ENCODE data around the gene NDUFS5. TPM values are rescaled to one million over a fixed set of nuclear protein-coding genes. Genes with fewer than 3 reads are reported as not detected.
"Not testable (repeated sequence)": the region's sequence is repeated elsewhere in the genome, so short reads cannot be mapped to it uniquely, and the experiment has no call there.

Gene NDUFS5
- total and polyA plus RNA-seq, 2 donors, result 368 to 552 TPM

DNA sequence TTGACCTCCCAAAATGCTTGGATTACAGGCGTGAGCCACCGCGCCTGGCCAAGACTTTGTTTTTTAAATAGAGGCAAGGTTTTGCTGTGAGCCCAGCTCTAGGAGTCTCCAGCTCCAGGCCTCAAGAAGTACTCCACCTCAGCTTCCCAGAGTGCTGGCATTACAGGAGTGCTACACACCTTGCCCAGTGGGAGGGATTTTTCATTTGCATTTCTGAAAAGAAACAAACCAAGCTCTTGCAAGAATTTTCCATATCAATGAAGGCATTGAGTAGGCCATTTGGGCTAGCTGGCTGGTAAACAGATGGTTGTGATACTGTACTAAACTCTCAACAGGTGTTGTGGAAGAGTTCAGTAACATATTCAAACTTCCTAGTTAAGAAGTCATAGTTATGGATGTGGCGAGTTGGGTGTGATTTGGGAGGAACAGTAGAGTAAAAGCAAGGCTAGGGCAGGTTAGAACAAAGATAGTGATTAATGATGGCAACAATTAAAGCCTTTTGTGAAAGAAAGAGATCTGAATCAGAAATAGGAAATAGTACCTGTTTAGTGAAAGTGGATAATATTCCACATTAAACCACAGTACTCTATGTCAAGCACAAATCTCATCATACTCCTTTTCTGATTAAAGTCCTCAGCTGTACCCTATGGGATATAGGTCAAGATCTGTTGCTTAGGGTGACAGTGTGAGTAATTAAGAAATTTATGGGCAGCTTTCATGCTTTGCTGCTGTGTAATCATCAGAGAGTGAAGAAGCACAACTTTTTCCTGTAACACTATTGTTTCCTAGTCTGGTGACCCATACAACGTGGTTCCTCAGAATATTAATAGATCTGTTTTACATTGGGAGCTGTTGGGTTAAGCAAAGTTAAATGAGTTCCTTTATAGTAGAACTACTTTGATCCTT, 24.4 kb upstream of the NDUFS5 start:
- no peak overlapping the region for H3K27ac ChIP-seq (ENCODE audit: low read depth)
- peaks cover 21% of the 10 kb centered on the region for H3K36me3 ChIP-seq (ENCODE audit: insufficient read depth)
- H3K4me1 ChIP-seq (ENCODE audit: insufficient read depth), result peaks cover 1% of the 10 kb centered on the region
- no peak for DNase-seq (ENCODE audit: extremely low spot score)
- H3K4me3 ChIP-seq (ENCODE audit: low read depth, low read length), result no peak overlapping the region
- WGBS, result 80% methylated on average over 5 of the region's 5 CpGs

DNA sequence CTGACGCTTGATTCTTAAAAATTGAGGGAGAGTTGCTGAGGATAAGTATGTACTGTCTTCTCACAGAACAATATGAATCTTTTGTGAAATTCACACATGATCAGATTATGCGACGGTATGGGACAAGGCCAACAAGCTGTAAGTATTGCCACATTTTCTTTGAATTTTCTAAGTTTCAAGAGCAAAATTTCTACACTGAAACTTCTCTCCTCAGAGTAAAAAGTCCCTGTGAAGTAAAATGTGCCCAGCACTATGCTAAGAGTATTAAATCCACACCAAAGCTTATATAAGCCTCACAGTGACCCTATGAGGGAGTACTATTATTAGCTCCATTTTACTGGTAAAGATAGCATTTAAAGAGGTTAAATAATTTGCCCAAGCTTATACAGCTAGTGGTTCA, 22.9 kb upstream of the NDUFS5 start:
- WGBS, result 83% methylated on average over 3 of the region's 3 CpGs
- H3K4me3 ChIP-seq (ENCODE audit: low read depth, low read length), result no peak overlapping the region
- DNase-seq (ENCODE audit: extremely low spot score), result no peak
- peaks cover 1% of the 10 kb centered on the region for H3K4me1 ChIP-seq (ENCODE audit: insufficient read depth)
- peaks cover 23% of the 10 kb centered on the region for H3K36me3 ChIP-seq (ENCODE audit: insufficient read depth)
- no peak overlapping the region for H3K27ac ChIP-seq (ENCODE audit: low read depth)

DNA sequence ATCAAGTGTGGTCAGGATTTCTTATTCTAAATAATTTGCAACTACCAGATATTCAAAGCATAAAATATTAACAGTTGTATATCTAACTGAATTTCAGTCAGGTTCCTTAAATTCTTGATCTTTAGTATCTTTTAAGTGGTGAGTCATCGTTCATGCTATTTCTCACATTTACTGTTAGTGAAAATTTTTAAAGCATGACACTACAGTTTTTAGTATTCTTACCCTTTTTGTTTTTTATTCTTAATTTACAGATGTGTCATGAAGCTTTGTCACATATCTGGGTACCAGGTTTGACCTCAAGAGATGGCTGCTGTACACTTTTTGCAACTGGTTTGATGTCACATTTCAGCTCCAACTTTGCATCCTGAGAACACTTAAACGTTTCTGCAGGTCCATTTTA, 22.4 kb upstream of the NDUFS5 start:
- no peak overlapping the region for H3K27ac ChIP-seq (ENCODE audit: low read depth)
- WGBS, result 69% methylated on average over 2 of the region's 2 CpGs
- no peak for DNase-seq (ENCODE audit: extremely low spot score)
- H3K4me1 ChIP-seq (ENCODE audit: insufficient read depth), result peaks cover 1% of the 10 kb centered on the region
- H3K36me3 ChIP-seq (ENCODE audit: insufficient read depth), result peaks cover 23% of the 10 kb centered on the region
- no peak overlapping the region for H3K4me3 ChIP-seq (ENCODE audit: low read depth, low read length)

DNA sequence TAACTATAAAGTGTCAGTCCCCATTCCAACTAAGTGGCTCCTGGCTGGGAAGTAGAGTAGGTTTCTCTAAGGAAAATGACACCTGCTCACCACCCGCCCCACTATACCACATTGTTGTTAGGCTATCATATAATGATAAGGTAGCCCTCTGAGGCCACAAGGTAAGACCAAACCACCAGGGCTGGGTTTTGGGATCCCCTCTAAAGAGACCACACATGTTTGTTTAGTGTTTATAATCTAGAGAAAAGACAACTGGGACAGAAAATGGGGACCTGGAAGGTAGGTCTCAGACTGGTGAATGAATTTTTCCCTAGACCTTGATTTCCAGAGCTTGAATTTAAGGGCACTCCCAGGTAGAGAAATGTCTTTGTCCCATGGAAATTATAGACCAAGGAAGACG, 19.9 kb upstream of the NDUFS5 start:
- WGBS, result 75% methylated on average over 2 of the region's 2 CpGs
- Histone ChIP-seq H3K36me3 (ENCODE audit: insufficient read depth) (peaks cover 23% of the 10 kb centered on the region), H3K4me3 (ENCODE audit: low read depth, low read length) (no peak overlapping the region), H3K4me1 (ENCODE audit: insufficient read depth) (no peaks in the 10 kb centered on the region), H3K27ac (ENCODE audit: low read depth) (no peak overlapping the region)
- no peak for DNase-seq (ENCODE audit: extremely low spot score)

DNA sequence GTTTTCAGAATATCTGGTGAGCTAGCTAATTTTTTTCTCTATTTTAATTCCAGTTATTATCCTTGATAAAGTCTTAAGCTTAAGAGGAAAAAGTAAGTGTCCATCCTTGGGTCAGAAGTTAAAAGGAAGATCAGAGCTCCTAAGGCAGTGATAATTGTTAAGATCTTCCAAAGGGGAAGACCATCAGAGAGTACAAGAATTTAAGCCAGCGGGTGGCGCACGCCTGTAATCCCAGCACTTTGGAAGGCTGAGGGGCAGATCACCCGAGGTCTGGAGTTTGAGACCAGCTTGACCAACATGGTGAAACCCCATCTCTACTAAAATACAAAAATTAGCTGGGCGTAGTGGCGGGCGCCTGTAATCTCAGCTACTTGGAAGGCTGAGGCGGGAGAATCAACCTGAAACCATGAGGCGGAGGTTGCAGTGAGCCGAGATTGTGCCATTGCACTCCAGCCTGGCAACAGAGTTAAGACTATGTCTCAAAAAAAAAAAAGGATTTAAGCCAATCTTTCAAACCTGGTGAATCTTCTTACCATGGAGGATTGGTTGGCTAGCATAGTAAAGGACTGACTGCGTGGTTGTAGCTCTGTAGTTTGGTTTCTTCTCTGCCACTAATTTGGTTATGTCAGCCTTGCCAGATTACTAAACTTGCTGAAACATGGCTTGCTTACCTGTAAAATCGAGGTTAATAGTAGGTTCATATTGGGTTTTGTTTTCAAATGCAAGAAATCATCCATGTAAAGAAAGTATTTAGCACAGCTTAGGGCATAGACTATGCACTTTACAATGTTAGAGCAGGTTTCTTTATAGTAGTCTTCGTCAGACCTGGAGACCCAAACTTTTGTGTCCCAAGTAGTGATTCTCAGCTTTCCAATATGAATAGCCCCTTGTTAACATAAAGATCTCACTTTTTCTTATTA, 19.2 kb upstream of the NDUFS5 start:
- Histone ChIP-seq H3K4me1 (ENCODE audit: insufficient read depth) (no peaks in the 10 kb centered on the region), H3K27ac (ENCODE audit: low read depth) (no peak overlapping the region), H3K36me3 (ENCODE audit: insufficient read depth) (peaks cover 22% of the 10 kb centered on the region), H3K4me3 (ENCODE audit: low read depth, low read length) (no peak overlapping the region)
- DNase-seq (ENCODE audit: extremely low spot score), result no peak
- 93% methylated on average over 13 of the region's 13 CpGs for WGBS

DNA sequence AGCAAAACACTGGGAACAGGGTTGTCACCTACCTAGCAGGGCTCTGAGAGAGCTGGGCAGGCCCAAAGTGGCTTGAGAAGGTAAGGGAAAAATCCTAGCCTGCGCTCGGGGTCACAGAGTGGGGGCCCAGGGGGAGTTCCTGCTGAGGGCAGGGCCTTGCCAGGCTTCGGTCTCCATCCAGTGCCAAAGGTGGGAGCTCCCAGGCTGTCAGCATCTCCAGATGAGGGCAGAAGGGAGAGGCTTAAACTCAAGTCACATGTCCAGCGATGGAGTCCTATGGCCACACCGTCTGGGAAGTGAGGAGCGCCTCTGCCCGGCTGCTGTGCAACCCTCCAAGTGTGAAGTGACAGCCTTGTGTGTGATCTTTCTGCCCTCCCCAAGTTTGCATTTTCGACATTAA, 11.2 kb upstream of the NDUFS5 start:
- not testable (repeated sequence) for H3K36me3 ChIP-seq (ENCODE audit: insufficient read depth); H3K4me3 ChIP-seq (ENCODE audit: low read depth, low read length); H3K4me1 ChIP-seq (ENCODE audit: insufficient read depth); H3K27ac ChIP-seq (ENCODE audit: low read depth); DNase-seq (ENCODE audit: extremely low spot score)
- 84% methylated on average over 8 of the region's 8 CpGs for WGBS

DNA sequence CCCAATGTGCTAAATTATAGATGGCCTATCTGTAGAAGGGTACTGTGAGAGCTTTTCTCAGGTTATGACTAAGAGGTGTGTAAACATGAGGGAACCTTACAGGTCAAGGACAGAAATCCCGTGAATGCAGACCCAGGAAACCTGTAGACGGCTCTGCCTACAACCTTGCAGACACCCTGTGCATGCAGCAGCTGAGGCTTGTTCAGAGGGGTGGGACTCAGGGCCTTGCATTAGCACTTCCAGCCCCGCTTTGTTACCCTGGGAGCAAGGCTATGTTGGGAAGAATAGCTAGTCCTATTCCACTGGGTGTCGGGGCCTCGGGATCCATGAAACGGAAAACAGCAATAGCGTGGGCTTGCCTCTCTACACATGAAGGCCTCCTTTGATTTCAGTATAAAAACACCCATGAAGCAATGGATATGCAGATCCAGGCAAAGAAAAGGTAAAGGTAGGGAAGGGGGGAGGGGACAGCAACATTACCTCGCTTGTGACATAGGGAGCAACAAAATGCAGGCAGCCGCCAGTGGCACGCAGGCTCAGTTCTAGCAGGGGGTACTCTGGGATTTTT, 9.5 kb upstream of the NDUFS5 start:
- WGBS, result 57% methylated on average over 10 of the region's 10 CpGs
- Histone ChIP-seq H3K4me1 (ENCODE audit: insufficient read depth) (no peaks in the 10 kb centered on the region), H3K4me3 (ENCODE audit: low read depth, low read length) (no peak overlapping the region), H3K27ac (ENCODE audit: low read depth) (no peak overlapping the region), H3K36me3 (ENCODE audit: insufficient read depth) (no peaks in the 10 kb centered on the region)
- DNase-seq (ENCODE audit: extremely low spot score), result no peak

DNA sequence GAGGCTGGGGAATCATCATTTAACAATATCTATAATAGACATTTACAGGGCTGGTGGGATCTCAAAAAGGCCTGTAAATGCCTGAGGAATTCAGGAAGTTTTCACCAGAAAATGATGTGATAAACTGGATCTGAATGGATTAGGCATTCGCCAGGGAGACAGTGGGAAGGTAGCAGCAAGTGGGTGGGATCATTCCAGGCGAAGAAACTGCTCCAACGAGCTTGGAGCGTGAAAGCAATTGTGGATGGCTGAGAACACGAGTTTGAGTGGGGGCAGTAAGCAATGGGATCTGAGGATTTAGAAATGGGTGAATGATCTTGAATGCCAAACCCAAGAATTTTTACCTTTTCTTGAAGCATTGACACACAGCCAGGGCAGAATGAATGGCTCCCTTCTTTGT, 8.9 kb upstream of the NDUFS5 start:
- WGBS, result 55% methylated on average over 5 of the region's 5 CpGs
- Histone ChIP-seq H3K27ac (ENCODE audit: low read depth) (no peak overlapping the region), H3K36me3 (ENCODE audit: insufficient read depth) (no peaks in the 10 kb centered on the region), H3K4me3 (ENCODE audit: low read depth, low read length) (no peak overlapping the region), H3K4me1 (ENCODE audit: insufficient read depth) (no peaks in the 10 kb centered on the region)
- no peak for DNase-seq (ENCODE audit: extremely low spot score)

DNA sequence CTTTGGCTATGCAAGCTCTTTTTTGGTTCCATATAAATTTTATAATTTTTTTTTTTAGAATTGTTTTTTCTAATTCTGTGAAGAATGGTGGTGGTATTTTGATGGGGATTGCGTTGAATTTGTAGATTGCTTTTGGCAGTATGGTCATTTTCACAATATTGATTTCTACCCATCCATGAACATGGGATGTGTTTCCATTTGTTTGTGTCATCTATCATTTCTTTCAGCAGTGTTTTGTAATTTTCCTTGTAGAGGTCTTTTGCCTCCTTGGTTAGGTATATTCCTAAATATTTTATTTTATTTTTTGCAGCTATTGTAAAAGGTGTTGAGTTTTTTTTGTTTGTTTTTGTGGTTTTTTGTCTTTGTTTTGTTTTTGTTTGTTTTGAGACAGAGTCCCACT, 5.7 kb upstream of the NDUFS5 start:
- not testable (repeated sequence) for H3K4me1 ChIP-seq (ENCODE audit: insufficient read depth); DNase-seq (ENCODE audit: extremely low spot score); H3K27ac ChIP-seq (ENCODE audit: low read depth); H3K4me3 ChIP-seq (ENCODE audit: low read depth, low read length); H3K36me3 ChIP-seq (ENCODE audit: insufficient read depth)
- 58% methylated on average over 1 of the region's 1 CpG for WGBS

DNA sequence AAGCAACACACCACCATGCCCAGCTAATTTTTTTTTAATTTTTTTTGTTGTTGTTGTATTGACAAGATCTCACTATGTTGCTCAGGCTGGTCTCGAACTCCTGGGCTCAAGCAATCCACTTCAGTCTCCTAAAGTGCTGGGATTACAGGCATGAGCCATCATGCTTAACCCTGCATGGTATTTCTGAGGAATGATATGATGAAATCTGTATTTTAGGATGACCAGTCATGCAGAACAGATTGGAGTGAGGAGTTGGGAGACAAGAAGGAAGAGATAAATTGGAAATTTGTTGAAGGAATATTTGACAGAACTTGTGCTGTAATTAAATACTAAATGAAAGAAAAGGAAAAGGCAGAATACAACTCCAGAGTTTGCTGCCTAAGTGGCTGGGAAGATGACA, 4.7 kb upstream of the NDUFS5 start:
- H3K4me1 ChIP-seq (ENCODE audit: insufficient read depth), result peaks cover 3% of the 10 kb centered on the region
- H3K4me3 ChIP-seq (ENCODE audit: low read depth, low read length), result no peak overlapping the region
- H3K36me3 ChIP-seq (ENCODE audit: insufficient read depth), result no peaks in the 10 kb centered on the region
- no peak for DNase-seq (ENCODE audit: extremely low spot score)
- WGBS, result 55% methylated on average over 1 of the region's 1 CpG
- no peak overlapping the region for H3K27ac ChIP-seq (ENCODE audit: low read depth)

DNA sequence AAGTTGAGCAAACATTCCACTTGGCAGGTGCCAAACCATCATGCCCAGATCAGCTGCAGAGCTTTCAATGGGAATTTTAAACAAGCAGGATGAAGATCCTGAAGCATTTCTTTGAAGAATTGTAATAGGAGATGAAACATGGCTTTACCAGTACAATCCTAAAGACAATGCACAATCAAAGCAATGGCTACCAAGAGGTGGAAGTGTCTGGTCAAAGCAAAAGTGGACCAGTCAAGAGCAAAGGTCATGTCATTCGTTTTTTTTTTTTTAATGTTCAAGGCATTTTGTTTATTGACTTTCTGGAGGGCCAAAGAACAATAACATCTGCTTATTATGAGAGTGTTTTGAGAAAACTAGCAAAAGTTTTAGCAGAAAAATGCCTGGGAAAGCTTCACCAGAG, 3.0 kb upstream of the NDUFS5 start:
- no peak overlapping the region for H3K4me3 ChIP-seq (ENCODE audit: low read depth, low read length)
- no peaks in the 10 kb centered on the region for H3K36me3 ChIP-seq (ENCODE audit: insufficient read depth)
- H3K4me1 ChIP-seq (ENCODE audit: insufficient read depth), result peaks cover 3% of the 10 kb centered on the region
- H3K27ac ChIP-seq (ENCODE audit: low read depth), result no peak overlapping the region
- WGBS, result 58% methylated on average over 1 of the region's 1 CpG
- no peak for DNase-seq (ENCODE audit: extremely low spot score)

DNA sequence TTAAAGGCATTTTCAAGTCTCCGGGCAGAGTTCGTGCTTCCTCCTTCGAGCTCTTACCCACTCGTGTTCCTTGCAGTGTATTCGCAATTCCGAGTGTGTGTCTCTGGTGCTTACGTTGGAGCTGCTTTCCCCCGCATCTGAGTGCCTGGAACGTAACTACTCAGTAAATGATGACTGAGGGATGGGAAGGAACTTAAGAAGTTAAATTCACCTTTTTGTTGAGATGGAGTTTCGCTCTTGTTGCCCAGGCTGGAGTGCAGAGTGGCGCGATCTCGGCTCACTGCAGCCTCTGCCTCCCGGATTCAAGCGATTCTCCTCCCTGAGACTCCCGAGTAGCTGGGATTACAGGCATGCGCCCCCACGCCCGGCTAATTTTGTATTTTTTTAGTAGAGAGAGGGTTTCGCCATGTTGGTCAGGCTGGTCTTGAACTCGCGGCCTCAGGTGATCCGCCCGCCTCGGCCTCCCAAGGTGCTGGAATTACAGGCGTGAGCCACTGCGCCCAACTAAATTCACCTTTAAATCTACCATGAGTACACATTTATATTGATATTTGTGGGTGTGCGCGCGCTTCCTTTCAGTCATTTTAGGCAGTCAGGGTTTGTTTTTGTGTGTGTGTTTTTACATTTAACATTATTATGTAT, 837 bp downstream of the NDUFS5 start:
- Histone ChIP-seq H3K4me3 (ENCODE audit: low read depth, low read length) (peak overlapping the region; percentile 63), H3K36me3 (ENCODE audit: insufficient read depth) (peaks cover 10% of the 10 kb centered on the region), H3K27ac (ENCODE audit: low read depth) (peak overlapping the region; percentile 56), H3K4me1 (ENCODE audit: insufficient read depth) (peaks cover 3% of the 10 kb centered on the region)
- WGBS, result 27% methylated on average over 30 of the region's 30 CpGs
- DNase-seq (ENCODE audit: extremely low spot score), result peak; percentile 20

DNA sequence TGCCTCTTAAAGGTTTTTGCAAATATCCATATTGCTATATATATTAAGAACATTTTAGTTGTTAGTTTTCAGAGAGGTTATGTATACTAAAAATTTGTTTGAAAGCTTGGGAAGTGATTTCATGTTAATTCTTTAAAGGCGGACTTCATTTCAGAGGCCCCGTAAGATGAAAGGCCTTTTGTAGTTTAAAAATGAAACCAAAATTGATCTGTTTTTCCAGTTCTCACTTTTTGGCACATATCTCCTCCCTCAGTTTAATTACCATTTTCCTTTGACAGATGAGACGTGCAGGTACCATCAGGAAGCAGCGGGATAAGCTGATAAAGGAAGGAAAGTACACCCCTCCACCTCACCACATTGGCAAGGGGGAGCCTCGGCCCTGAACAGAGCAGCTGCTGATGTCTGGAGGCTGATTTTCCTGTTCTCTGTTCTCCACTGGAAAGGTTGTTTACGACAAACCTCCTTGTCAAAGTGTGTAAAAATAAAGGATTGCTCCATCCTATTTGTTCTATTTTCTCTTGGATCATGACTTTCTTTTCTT, 8.0 kb downstream of the NDUFS5 start:
- Histone ChIP-seq H3K4me3 (ENCODE audit: low read depth, low read length) (no peak overlapping the region), H3K27ac (ENCODE audit: low read depth) (no peak overlapping the region), H3K36me3 (ENCODE audit: insufficient read depth) (peaks cover 8% of the 10 kb centered on the region), H3K4me1 (ENCODE audit: insufficient read depth) (no peaks in the 10 kb centered on the region)
- DNase-seq (ENCODE audit: extremely low spot score), result no peak
- 80% methylated on average over 6 of the region's 6 CpGs for WGBS

Measured in urinary bladder (tissue), 4 donors.